Limb (tissue), 2 donors: ENCODE data around the gene SLC45A1.

ENCODE experiments used
- DNase-seq, 2 donors: peaks; one replicate each; pipeline ENCODE4 v3.0.0-alpha.2; 2016; ENCODE audit errors: extremely low spot score in 2 of 2

Gene SLC45A1

DNA sequence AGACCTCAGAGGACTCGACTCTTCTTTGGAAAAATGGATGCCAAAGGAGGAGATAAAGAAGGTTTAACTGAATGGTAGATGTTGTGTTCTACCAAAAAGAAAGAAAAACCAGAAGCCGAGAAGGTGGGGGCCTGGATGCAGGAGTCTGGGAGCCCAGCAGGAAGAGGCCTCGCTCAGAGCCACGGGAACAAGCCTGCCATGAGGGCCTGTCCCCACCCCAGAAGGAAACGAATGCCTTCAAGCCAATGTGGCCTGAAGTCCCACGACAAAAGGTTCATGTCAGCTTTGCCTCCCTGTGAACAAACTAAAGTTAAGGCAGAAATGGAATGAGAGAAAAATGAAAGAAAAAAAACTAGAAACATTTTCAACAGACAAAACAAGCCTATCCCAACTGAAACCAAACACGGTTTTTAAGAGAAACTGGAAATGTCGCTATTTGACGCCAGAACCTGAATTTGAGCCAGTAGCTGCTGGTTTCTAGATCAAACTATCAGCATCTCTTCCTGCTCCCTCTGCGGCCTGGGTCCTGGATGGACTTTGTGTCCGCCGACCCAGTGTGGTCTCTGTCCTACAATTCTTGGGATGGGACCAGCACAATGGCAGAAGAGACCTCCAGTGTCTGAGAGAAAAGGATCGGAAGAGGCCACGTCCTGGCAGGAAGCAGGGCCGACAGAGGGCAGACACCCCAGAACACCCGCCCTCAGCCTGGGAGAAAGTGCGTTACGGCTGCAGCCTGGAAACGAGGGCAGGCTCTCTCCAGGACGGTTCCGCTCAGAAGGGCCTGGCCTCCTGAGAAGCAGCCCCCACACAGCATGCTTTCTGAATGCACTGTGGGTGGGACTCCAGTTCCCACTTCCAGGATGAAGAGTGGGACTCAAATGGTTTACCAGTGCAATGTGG, 35.2 kb downstream of the SLC45A1 start:
- no peak for DNase-seq

- no peak for DNase-seq
These were observed 36.1 kb downstream of the SLC45A1 start for GRCh38 chr1:8354038-8354437.

DNA sequence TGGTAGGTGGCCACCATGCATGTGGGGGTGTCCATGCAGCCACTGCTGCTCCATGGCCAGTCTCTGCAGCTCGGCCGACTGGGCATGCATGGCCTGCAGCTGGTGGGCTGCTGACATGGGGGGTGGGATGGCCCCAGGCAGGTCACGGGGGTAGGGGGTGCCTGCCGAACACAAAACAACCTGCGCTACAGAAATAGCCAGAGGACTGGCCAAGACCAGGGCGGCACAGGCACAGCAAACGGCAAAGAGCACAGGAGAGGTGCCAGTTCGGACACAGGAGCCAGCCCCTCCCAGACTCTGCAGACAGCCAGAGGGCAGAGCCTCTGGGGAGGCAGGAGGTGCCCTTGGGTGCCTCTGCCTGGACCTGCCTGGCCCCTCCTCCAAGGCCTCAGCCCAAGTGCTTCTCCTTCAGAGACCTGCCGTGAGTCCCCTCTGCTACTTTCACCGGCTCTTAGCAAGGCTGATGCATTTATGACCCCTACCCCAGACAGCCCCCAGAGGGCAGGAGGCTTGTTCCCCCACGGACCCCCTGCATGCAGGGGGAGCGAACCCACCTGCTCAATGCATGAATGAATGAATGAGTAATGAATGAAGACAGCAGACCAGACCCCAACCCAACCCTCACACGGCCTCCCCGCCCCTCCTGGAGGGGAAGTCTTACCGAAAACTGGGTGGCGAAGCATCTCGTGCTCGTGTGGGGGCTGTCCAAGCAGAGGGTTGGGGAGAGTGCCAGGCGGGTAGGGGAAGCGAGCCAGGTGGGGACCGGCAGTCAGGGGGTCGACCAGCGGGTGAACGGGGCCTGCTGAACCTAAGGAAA, 37.7 kb downstream of the SLC45A1 start:
- no peak for DNase-seq

GRCh38 chr1:8356256-8357209, 38.6 kb downstream of the SLC45A1 start:
- peak in 1 of 2 donors; percentile 21 for DNase-seq

DNA sequence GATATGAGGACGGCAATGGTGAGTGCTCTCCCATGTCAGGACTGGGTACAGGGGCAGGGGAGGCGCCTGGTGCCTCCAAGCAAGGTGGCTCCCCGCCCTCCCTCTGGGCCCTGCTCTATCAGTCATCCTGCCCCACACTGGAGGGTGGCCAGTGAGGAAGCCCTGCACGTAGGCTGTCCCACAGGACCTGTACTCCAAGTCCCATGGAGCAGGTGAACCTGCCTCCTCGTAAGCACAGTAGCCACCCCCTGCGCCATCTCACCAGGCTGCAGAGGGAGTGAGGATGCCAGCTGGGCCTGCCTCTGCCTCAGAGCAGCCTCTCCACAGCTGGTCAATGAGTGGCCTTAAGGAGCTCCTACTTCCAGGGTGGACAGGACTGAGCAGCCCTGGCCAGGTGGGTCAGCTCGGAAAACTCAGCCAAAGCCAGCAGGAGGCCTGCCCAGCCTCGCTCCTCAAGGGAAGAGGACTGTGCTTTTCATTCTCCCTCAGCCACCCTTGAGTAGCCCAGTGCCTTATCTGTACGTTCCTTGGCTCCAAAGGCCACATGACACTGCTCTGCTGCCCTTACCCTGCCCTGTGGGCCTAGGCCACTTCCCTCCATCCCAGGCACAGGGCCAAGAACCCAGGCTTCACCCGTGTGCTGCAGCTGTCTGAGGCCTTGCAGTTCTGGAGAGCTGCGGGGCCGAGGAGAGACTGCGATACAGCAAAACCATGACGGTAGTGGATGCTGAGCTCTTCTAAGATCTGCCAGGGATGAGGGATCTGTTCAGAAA, 39.6 kb downstream of the SLC45A1 start:
- DNase-seq: peak in 1 of 2 donors; percentile 26

- DNase-seq: peak in 1 of 2 donors; percentile 26
These were observed 40.5 kb downstream of the SLC45A1 start for GRCh38 chr1:8358241-8358896.

- peak in 1 of 2 donors; percentile 27 for DNase-seq
These were observed 41.1 kb downstream of the SLC45A1 start for GRCh38 chr1:8358897-8359616.

- peak in 1 of 2 donors; percentile 37 for DNase-seq
These were observed 41.9 kb downstream of the SLC45A1 start for GRCh38 chr1:8359617-8360481.

DNA sequence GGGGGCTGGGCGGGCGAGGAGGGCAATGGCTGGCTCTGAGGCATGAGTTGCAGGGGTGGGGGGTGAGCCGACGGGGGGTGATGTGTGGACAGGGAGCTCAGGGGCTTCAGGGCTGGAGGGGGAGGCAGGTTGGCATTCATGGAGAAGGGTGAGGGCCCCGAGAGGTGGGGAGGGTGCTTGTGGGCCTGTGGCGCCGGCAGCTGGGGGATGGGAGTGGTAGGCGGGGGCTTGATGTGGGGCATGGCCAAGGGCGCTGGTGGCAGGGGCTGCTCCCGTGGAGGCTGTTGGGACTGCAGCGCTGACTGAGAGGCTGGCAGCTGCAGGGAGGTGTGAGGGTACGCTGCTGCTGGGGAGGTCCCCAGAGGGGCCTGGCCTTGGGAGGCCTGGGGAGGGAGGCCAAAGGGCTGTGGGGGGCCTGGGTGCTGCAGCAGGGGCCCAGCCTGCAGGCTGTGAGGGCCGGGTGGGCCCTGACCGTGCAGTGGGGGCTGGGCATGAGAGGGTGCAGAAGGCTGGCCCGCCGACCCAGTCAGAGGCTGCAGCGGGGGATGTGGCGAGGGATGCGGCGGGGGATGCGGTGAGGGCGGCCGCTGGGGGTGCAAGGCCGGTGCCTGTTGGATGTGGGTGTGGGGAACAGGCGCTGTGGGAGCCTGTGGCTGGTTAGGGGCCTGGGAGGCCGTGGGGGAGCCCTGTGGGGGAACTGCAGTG, 42.7 kb downstream of the SLC45A1 start:
- peak in 1 of 2 donors; percentile 36 for DNase-seq

GRCh38 chr1:8361198-8361849, 43.4 kb downstream of the SLC45A1 start:
- peak in 1 of 2 donors; percentile 22 for DNase-seq

GRCh38 chr1:8362701-8363101, 44.8 kb downstream of the SLC45A1 start:
- no peak for DNase-seq

DNA sequence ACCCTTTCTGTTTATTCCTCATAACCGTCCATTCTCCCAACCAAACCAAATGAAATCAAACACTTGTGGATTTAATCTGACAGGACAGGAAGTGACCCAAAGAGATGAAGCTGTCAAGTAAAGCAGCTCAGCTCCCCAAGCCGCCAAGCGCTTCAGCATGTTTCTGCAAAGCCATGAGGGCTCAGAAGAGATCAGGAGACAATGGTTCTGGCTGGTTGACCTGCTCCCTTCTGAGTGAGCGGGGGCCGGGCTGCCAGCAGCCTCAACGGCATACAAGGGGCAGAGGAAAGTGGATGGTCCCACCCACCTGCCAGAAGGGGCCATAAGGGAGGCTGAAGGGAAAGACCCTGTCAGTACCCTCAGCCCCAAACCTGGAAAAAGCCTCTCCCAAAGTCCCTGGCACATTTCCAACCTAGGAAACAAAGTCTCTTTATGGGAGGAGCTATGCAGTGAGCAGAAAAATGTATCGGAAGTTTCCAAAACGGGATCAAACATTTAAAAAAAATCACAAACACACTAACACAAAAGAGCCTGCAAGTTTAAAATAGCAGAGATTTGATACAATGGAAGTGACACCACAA, 45.4 kb downstream of the SLC45A1 start:
- DNase-seq: peak in 1 of 2 donors; percentile 30

DNA sequence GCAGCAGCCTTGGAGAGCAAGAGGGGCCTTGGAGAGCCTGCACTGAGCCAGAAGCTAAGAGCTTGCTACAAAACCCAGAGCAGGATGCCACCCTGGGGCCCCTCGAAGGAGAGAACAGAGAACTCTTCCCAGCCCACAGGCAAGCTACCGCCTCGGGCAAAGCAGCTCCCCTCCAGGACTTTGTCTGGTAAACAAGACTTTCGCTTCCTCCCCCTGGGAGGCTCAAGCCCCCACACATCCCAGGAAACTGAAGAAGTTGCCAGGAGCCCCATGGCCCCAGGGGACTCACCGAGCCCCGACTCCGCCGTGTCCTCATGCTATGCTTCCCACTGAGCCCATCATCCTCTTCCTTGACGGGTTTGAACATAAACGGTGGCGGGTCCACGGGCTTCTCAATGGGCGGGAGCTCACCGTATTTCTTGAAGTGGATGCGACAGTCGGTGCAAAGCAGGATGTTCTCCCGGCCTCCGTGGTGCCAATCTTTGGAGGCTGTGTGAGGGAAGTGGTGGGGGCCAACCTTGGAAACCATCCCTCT, 45.9 kb downstream of the SLC45A1 start:
- peak in 1 of 2 donors; percentile 38 for DNase-seq

DNA sequence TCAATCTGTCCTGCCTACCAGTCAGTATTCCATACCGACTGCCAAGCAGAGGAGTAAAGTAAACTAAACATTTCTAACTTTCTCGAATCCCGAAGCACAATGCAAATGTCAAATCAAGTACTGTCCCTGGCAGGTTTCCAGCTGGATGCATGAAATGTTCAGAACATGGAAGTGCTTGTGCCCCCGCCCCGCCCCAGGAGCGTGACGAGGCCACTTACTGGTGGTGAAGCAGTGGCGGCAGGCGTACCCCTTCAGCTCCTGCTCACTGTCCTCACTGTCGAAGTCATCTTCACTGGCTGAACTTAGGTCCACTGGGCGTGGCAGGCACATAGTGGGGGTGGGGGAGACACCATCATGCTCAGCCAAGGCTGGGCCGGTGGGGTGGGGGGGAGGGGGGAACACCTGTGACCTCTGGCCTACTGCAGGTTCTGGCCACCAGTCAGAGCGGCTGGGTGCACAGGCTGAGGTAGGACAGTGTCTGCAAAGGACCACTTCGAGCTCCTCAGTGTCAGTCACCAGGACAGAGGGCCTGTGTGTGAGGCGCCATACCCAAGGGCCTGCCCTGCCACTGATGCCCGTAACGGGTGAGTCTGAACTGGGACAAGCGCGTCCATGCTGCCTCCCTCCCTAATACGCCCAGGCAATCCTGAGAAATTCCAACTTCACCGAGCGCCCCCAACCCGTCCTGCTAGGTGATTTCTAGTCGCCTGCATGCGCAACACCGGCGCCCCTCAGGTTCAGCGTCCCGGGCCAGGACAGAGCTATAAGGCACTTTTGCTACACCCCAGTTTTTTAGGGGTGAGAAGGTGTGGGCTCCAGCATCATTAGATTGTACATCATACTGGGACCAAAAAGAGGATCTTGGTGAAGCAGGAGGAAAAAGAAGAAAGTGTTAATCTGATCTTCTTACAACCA, 46.9 kb downstream of the SLC45A1 start:
- peak in 1 of 2 donors; percentile 33 for DNase-seq

GRCh38 chr1:8365661-8366362, 47.9 kb downstream of the SLC45A1 start:
- no peak for DNase-seq
